ENCODE measurements around the gene INTS13. TPM values are rescaled to one million over a fixed set of nuclear protein-coding genes. Genes with fewer than 3 reads are reported as not detected.

INTS13 gene
- total and polyA plus RNA-seq, 4 donors = 6.6 to 19.7 (median 10.2) TPM

- Histone ChIP-seq H3K9ac (ENCODE audit: low read depth in 1 of 2, low read length in 2 of 2) (no peak overlapping the region), H3K36me3 (ENCODE audit: control insufficient read depth in 4 of 4, insufficient read depth in 3 of 4, low read depth in 1 of 4, low read length in 3 of 4) (peaks cover 0 to 5% (median 3%) of the 10 kb centered on the region in 4 donors), H3K27ac (ENCODE audit: low read depth in 1 of 2, low read length in 2 of 2) (no peak overlapping the region), H3K9me3 (ENCODE audit: control insufficient read depth in 4 of 4, low read length in 3 of 4) (no peaks in the 10 kb centered on the region), H3K4me1 (ENCODE audit: control insufficient read depth in 4 of 4, insufficient read depth in 4 of 4, low read length in 3 of 4) (no peaks in the 10 kb centered on the region), H3K27me3 (ENCODE audit: control insufficient read depth in 4 of 4, insufficient read depth in 4 of 4, low read length in 3 of 4) (no peaks in the 10 kb centered on the region), H3K4me3 (ENCODE audit: low read depth in 1 of 3, low read length in 3 of 3) (no peak overlapping the region)
- WGBS = 99% methylated on average over 2 of the region's 2 CpGs
- no peak for DNase-seq (ENCODE audit: low spot score)
- no peak for TF ChIP-seq GABPA (IDR thresholded peaks at IDR 0.05 in 1 of 2, conservative IDR thresholded peaks at IDR 0.05 in 1 of 2)
- no peak for TF ChIP-seq FOXA1 (IDR thresholded peaks at IDR 0.05)
- TF ChIP-seq YY1 (IDR thresholded peaks at IDR 0.05) = no peak
- TF ChIP-seq HNF4A (conservative IDR thresholded peaks at IDR 0.05) = no peak
- TF ChIP-seq FOXA2 (IDR thresholded peaks at IDR 0.05) = no peak
- no peak for TF ChIP-seq NR2F2 (IDR thresholded peaks at IDR 0.05)
- no peak for TF ChIP-seq RXRA (IDR thresholded peaks at IDR 0.05)
- TF ChIP-seq CTCF (IDR thresholded peaks at IDR 0.05; ENCODE audit: low read depth, low read length, missing input control) = no peak
- no peak for TF ChIP-seq MAX (IDR thresholded peaks at IDR 0.05)
- TF ChIP-seq ATF3 (IDR thresholded peaks at IDR 0.05) = no peak
- TF ChIP-seq RAD21 (IDR thresholded peaks at IDR 0.05) = no peak
- TF ChIP-seq ZBTB33 (IDR thresholded peaks at IDR 0.05) = no peak
- no peak for TF ChIP-seq TAF1 (conservative IDR thresholded peaks at IDR 0.05)
These were observed 40.9 kb downstream of the INTS13 start for GRCh38 chr12:26896913-26897312.

GRCh38 chr12:26895672-26896071, 42.1 kb downstream of the INTS13 start:
- no peak overlapping the region for H3K9ac ChIP-seq (ENCODE audit: low read depth in 1 of 2, low read length in 2 of 2)
- H3K27me3 ChIP-seq (ENCODE audit: control insufficient read depth in 4 of 4, insufficient read depth in 4 of 4, low read length in 3 of 4) = no peaks in the 10 kb centered on the region
- H3K36me3 ChIP-seq (ENCODE audit: control insufficient read depth in 4 of 4, insufficient read depth in 3 of 4, low read depth in 1 of 4, low read length in 3 of 4) = peaks cover 0 to 5% (median 3%) of the 10 kb centered on the region in 4 donors
- H3K27ac ChIP-seq (ENCODE audit: low read depth in 1 of 2, low read length in 2 of 2) = no peak overlapping the region
- no peak for DNase-seq (ENCODE audit: low spot score)
- H3K4me3 ChIP-seq (ENCODE audit: low read depth in 1 of 3, low read length in 3 of 3) = no peak overlapping the region
- H3K4me1 ChIP-seq (ENCODE audit: control insufficient read depth in 4 of 4, insufficient read depth in 4 of 4, low read length in 3 of 4) = no peaks in the 10 kb centered on the region
- 94% methylated on average over 4 of the region's 4 CpGs for WGBS
- TF ChIP-seq CTCF (IDR thresholded peaks at IDR 0.05; ENCODE audit: low read depth, low read length, missing input control) (no peak), TAF1 (conservative IDR thresholded peaks at IDR 0.05) (no peak), HNF4G (IDR thresholded peaks at IDR 0.05) (no peak), ZBTB33 (IDR thresholded peaks at IDR 0.05) (no peak)
- H3K9me3 ChIP-seq (ENCODE audit: control insufficient read depth in 4 of 4, low read length in 3 of 4) = no peaks in the 10 kb centered on the region

Measured in liver (tissue), 9 donors.